ENCODE measurements around the gene COLEC11.
"Not testable (repeated sequence)": the region's sequence is repeated elsewhere in the genome, so short reads cannot be mapped to it uniquely, and the experiment has no call there.

COLEC11 gene

GRCh38 chr2:3626118-3626811 lies 31.4 kb downstream of the COLEC11 start:
- DNase-seq, result no peak

GRCh38 chr2:3626812-3627499 lies 32.0 kb downstream of the COLEC11 start:
- no peak for DNase-seq

GRCh38 chr2:3627500-3628100 lies 32.7 kb downstream of the COLEC11 start:
- no peak for DNase-seq

- no peak for DNase-seq
These were observed 33.3 kb downstream of the COLEC11 start for GRCh38 chr2:3628241-3628679.

- no peak for DNase-seq
These were observed 33.9 kb downstream of the COLEC11 start for GRCh38 chr2:3628800-3629199.

- no peak for DNase-seq
These were observed 35.7 kb downstream of the COLEC11 start for GRCh38 chr2:3630631-3631030.

- DNase-seq, result no peak
These were observed 36.4 kb downstream of the COLEC11 start for GRCh38 chr2:3631161-3631850.

GRCh38 chr2:3631851-3632659 lies 37.1 kb downstream of the COLEC11 start:
- DNase-seq, result no peak

GRCh38 chr2:3633089-3633981 lies 38.4 kb downstream of the COLEC11 start:
- DNase-seq, result no peak

GRCh38 chr2:3633982-3634595 lies 39.2 kb downstream of the COLEC11 start:
- DNase-seq, result no peak

GRCh38 chr2:3634596-3635121 lies 39.7 kb downstream of the COLEC11 start:
- DNase-seq, result no peak

- no peak for DNase-seq
These were observed 40.5 kb downstream of the COLEC11 start for GRCh38 chr2:3635171-3635974.

GRCh38 chr2:3635975-3636327 lies 41.0 kb downstream of the COLEC11 start:
- DNase-seq, result not testable (repeated sequence)

- DNase-seq, result no peak
These were observed 41.8 kb downstream of the COLEC11 start for GRCh38 chr2:3636586-3637310.

GRCh38 chr2:3637311-3637675 lies 42.4 kb downstream of the COLEC11 start:
- no peak for DNase-seq

GRCh38 chr2:3637692-3638455 lies 43.0 kb downstream of the COLEC11 start:
- DNase-seq, result no peak

GRCh38 chr2:3638456-3638810 lies 43.5 kb downstream of the COLEC11 start:
- no peak for DNase-seq

- DNase-seq, result no peak
These were observed 44.2 kb downstream of the COLEC11 start for GRCh38 chr2:3639015-3639630.

Data from T-helper 2 cell (primary cell).